Measurements from ENCODE around the gene ZNF408. TPM values are rescaled to one million over a fixed set of nuclear protein-coding genes. Genes with fewer than 3 reads are reported as not detected.

ZNF408 gene
- polyA plus RNA-seq, 1 of the 3 experiments (the other 2 are of a cell fraction) = 7.1 TPM

GRCh38 chr11:46727952-46728658 is 27.3 kb downstream of the ZNF408 start:
- H3K4me1 ChIP-seq (ENCODE audit: control insufficient read depth in 1 of 2, insufficient read depth in 2 of 2, low read depth in 1 of 2, low read length in 1 of 2) = no peaks in the 10 kb centered on the region
- no peak for DNase-seq
- H3K27ac ChIP-seq (ENCODE audit: low read depth in 2 of 2, low read length in 1 of 2) = no peak overlapping the region
- no peaks in the 10 kb centered on the region for H3K9me3 ChIP-seq
- H3K4me2 ChIP-seq = no peak overlapping the region
- no peak overlapping the region for H3K9ac ChIP-seq
- H3K4me3 ChIP-seq (ENCODE audit: low read depth in 2 of 2, low read length in 1 of 2) = no peak overlapping the region
- no peaks in the 10 kb centered on the region for H3K36me3 ChIP-seq (replicated peaks in 1 of 2; ENCODE audit: control insufficient read depth in 1 of 2, insufficient read depth in 2 of 2, low read length in 1 of 2)
- ChIA-PET CTCF (no interaction called here), POLR2A (no interaction called here)
- peaks cover 2% of the 10 kb centered on the region for H3F3A ChIP-seq (replicated peaks; ENCODE audit: insufficient read depth)
- H2AFZ ChIP-seq (ENCODE audit: low read depth) = no peak overlapping the region
- H3K79me2 ChIP-seq (ENCODE audit: insufficient read depth) = no peaks in the 10 kb centered on the region
- H4K20me1 ChIP-seq (ENCODE audit: insufficient read depth) = no peaks in the 10 kb centered on the region
- WGBS (ENCODE audit: low lambda C conversion rate) = 90% methylated on average over 16 of the region's 17 CpGs
- TF ChIP-seq TEAD4 (IDR thresholded peaks at IDR 0.05; ENCODE audit: borderline replicate concordance, insufficient read depth) = no peak
- no peak for TF ChIP-seq TAF1 (IDR thresholded peaks at IDR 0.05; ENCODE audit: borderline replicate concordance, low read depth, low read length)
- no peak for TF ChIP-seq NFIC (IDR thresholded peaks at IDR 0.05; ENCODE audit: borderline replicate concordance)
- no peak for TF ChIP-seq MAX (IDR thresholded peaks at IDR 0.05; ENCODE audit: low read depth)
- TF ChIP-seq SIN3A (IDR thresholded peaks at IDR 0.05; ENCODE audit: borderline replicate concordance, low read depth, low read length) = no peak
- TF ChIP-seq RFX5 (IDR thresholded peaks at IDR 0.05; ENCODE audit: low read length) = no peak
- no peak for TF ChIP-seq FOXM1 (IDR thresholded peaks at IDR 0.05; ENCODE audit: low read depth)
- no peaks in the 10 kb centered on the region for H3K9me2 ChIP-seq
- H3K27me3 ChIP-seq (ENCODE audit: insufficient read depth) = no peaks in the 10 kb centered on the region

GRCh38 chr11:46728659-46729040 is 27.8 kb downstream of the ZNF408 start:
- Histone ChIP-seq H3K4me3 (ENCODE audit: low read depth in 2 of 2, low read length in 1 of 2) (no peak overlapping the region), H3K27ac (ENCODE audit: low read depth in 2 of 2, low read length in 1 of 2) (no peak overlapping the region), H3K9me3 (no peaks in the 10 kb centered on the region), H3K9ac (no peak overlapping the region), H3K36me3 (replicated peaks in 1 of 2; ENCODE audit: control insufficient read depth in 1 of 2, insufficient read depth in 2 of 2, low read length in 1 of 2) (no peaks in the 10 kb centered on the region), H3K79me2 (ENCODE audit: insufficient read depth) (no peaks in the 10 kb centered on the region), H4K20me1 (ENCODE audit: insufficient read depth) (no peaks in the 10 kb centered on the region), H3F3A (replicated peaks; ENCODE audit: insufficient read depth) (peaks cover 5% of the 10 kb centered on the region), H3K9me2 (no peaks in the 10 kb centered on the region), H3K27me3 (ENCODE audit: insufficient read depth) (no peaks in the 10 kb centered on the region), H2AFZ (ENCODE audit: low read depth) (no peak overlapping the region), H3K4me2 (no peak overlapping the region), H3K4me1 (ENCODE audit: control insufficient read depth in 1 of 2, insufficient read depth in 2 of 2, low read depth in 1 of 2, low read length in 1 of 2) (no peaks in the 10 kb centered on the region)
- ChIA-PET POLR2A (no interaction called here), CTCF (no interaction called here)
- DNase-seq = no peak
- WGBS (ENCODE audit: low lambda C conversion rate) = 83% methylated on average over 9 of the region's 9 CpGs
- no peak for TF ChIP-seq USF1 (IDR thresholded peaks at IDR 0.05; ENCODE audit: borderline replicate concordance, low read depth)
- no peak for TF ChIP-seq SIN3A (IDR thresholded peaks at IDR 0.05; ENCODE audit: borderline replicate concordance, low read depth, low read length)
- TF ChIP-seq YY1 (IDR thresholded peaks at IDR 0.05; ENCODE audit: low read depth) = no peak
- no peak for TF ChIP-seq SMC3 (IDR thresholded peaks at IDR 0.05; ENCODE audit: low read depth, low read length)
- TF ChIP-seq EP300 (IDR thresholded peaks at IDR 0.05; ENCODE audit: borderline replicate concordance in 1 of 2, low read depth in 1 of 2, low read length in 1 of 2) = no peak
